ENCODE data around the gene MFAP4. TPM values are rescaled to one million over a fixed set of nuclear protein-coding genes. Genes with fewer than 3 reads are reported as not detected.

The MFAP4 gene
- total and polyA plus RNA-seq, 9 of the 15 experiments (the other 6 are each of a cell fraction or from before 2014, with no cell fraction given) = 0.07 to 0.24 TPM; not detected in 7

DNA sequence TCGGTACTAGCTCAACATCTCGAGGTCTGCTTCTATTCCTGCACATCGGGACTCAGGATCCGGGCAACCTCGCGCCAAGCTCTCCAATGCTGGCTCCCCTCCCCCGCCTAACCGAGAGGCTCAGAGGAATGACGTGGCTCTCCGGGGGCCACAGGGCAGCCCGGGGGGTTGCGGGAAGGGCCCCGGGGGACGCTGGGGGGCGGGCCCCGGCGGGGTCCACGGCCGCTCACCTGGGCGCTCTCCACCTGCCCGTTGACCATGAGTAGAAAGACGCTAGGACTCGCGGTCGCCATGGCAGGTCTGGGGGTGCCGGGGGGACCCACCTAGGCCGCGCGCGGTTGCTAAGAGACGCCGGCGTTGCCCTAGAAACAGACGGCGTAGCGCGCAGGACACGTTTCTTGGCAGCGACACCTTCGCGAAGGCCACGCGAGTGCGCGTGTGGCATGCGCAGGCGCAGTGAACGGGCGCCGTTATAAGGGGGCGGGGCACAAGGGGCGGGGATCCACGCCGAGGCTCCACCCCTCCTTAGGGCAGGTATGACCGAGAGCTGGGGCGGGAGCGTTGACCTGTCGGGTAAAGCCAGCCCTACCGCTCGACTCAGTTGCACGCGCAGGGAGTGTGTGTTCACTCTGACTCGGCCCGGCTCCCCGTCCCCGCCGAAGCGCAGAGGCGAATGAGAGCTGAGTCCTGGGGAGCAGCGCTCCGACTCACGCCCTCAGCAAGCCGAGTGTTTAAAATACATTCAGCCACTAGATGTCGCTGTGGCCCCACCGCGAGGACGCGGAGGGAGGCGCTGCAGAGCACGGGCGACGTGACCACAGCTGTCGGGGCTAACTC lies 24.5 kb downstream of the MFAP4 start, which contains the start of gene B9D1 (continued):
- TF ChIP-seq RERE (CRISPR knock-in tag; IDR thresholded peaks at IDR 0.05; ENCODE audit: borderline replicate concordance) = no peak
- no peak for TF ChIP-seq ZC3H4 (CRISPR knock-in tag; IDR thresholded peaks at IDR 0.05; ENCODE audit: borderline replicate concordance)
- no peak for TF ChIP-seq PCBP2 (IDR thresholded peaks at IDR 0.05; ENCODE audit: low read depth, low read length, poor library complexity, severe bottlenecking)
- no peak for TF ChIP-seq KDM2B (CRISPR knock-in tag; IDR thresholded peaks at IDR 0.05)
- TF ChIP-seq ZNF347 (CRISPR knock-in tag; IDR thresholded peaks at IDR 0.05; ENCODE audit: low read depth) = no peak
- TF ChIP-seq ZNF707 (CRISPR knock-in tag; conservative IDR thresholded peaks at IDR 0.05) = no peak
- TF ChIP-seq KLF13 (tag; IDR thresholded peaks at IDR 0.05; ENCODE audit: borderline replicate concordance, low read depth) = 0 out of 2 replicates have a peak, but pooled peaks have one; percentile 22
- TF ChIP-seq MCM7 (IDR thresholded peaks at IDR 0.05) = no peak
- peak; percentile 71 for TF ChIP-seq ARID4B (CRISPR knock-in tag; IDR thresholded peaks at IDR 0.05)
- TF ChIP-seq PHB2 (IDR thresholded peaks at IDR 0.05; ENCODE audit: low read depth) = no peak
- no peak for TF ChIP-seq GATA2 (CRISPR knock-in tag; IDR thresholded peaks at IDR 0.05)
